ENCODE measurements around the gene HYAL2. TPM values are rescaled to one million over a fixed set of nuclear protein-coding genes. Genes with fewer than 3 reads are reported as not detected.

The HYAL2 gene
- total and polyA plus RNA-seq, 2 donors from 2014 or later, result 93.2 to 142 TPM

DNA sequence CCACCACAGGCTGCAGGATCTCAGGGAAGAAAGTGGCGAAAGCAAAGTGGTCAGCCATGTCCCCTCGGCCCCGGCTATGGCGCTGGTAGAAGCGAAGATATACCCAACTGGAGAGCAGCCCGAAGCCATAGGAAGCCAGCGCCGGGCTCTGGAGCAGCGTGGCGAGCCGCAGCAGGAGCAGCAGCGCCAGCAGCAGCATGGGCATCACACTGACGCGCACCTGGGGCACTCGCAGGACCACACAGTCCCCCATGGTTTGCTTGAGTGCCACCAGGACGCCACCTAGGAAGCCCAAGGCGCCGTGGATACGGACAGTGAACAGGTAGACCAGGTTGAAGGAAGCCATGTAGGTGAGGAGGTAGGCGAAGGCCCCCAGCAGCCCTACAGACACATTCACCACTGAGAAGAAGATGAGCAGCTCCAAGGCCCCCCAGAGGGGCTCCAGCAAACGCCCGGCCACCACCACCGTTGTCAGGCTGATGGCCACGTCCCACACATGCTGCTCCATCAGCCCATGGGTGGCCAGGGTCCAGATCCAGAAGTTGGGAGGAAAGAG is 35.9 kb upstream of the HYAL2 start:
- DNase-seq (peak in 1 of 5 donors; percentile 67), FAIRE-seq (no peak)
- TF ChIP-seq, protein P1, sequence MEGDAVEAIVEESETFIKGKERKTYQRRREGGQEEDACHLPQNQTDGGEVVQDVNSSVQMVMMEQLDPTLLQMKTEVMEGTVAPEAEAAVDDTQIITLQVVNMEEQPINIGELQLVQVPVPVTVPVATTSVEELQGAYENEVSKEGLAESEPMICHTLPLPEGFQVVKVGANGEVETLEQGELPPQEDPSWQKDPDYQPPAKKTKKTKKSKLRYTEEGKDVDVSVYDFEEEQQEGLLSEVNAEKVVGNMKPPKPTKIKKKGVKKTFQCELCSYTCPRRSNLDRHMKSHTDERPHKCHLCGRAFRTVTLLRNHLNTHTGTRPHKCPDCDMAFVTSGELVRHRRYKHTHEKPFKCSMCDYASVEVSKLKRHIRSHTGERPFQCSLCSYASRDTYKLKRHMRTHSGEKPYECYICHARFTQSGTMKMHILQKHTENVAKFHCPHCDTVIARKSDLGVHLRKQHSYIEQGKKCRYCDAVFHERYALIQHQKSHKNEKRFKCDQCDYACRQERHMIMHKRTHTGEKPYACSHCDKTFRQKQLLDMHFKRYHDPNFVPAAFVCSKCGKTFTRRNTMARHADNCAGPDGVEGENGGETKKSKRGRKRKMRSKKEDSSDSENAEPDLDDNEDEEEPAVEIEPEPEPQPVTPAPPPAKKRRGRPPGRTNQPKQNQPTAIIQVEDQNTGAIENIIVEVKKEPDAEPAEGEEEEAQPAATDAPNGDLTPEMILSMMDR (IDR thresholded peaks at IDR 0.05; ENCODE audit: borderline replicate concordance, extremely low read depth, insufficient read depth), result no peak
- H3K27ac ChIP-seq (ENCODE audit: low read depth in 2 of 2, low read length in 2 of 2), result peak overlapping the region; percentile 85 to 91
- no peaks in the 10 kb centered on the region for H3K27me3 ChIP-seq (ENCODE audit: control insufficient read depth, insufficient read depth, low read length)
- intact Hi-C loops (cut with DNase I), result no loop called here
- H3K4me3 ChIP-seq (ENCODE audit: low read length in 3 of 3), result peak overlapping the region; percentile 72 to 87 (median 86)
- peaks cover 3 to 29% (median 13%) of the 10 kb centered on the region in 3 donors for H3K36me3 ChIP-seq (ENCODE audit: control insufficient read depth in 2 of 3, insufficient read depth in 3 of 3, low read length in 3 of 3)
- peaks cover 0 to 43% (median 26%) of the 10 kb centered on the region in 3 donors for H3K4me1 ChIP-seq (ENCODE audit: control insufficient read depth in 2 of 3, insufficient read depth in 2 of 3, low read depth in 1 of 3, low read length in 3 of 3)
- H3K9ac ChIP-seq (ENCODE audit: low read length in 3 of 3), result peak overlapping the region; percentile 23 to 94 (median 89)
- H3K9me3 ChIP-seq (ENCODE audit: control insufficient read depth in 2 of 3, insufficient read depth in 1 of 3, low read length in 3 of 3), result no peaks in the 10 kb centered on the region

GRCh38 chr3:50357481-50357880 is 34.9 kb upstream of the HYAL2 start:
- Histone ChIP-seq H3K4me1 (ENCODE audit: control insufficient read depth in 2 of 3, insufficient read depth in 2 of 3, low read depth in 1 of 3, low read length in 3 of 3) (peaks cover 0 to 43% (median 29%) of the 10 kb centered on the region in 3 donors), H3K36me3 (ENCODE audit: control insufficient read depth in 2 of 3, insufficient read depth in 3 of 3, low read length in 3 of 3) (peaks cover 3 to 30% (median 14%) of the 10 kb centered on the region in 3 donors), H3K9ac (ENCODE audit: low read length in 3 of 3) (peak overlapping the region; percentile 0 to 89 (median 51)), H3K27ac (ENCODE audit: low read depth in 2 of 2, low read length in 2 of 2) (peak overlapping the region; percentile 51 to 65), H3K9me3 (ENCODE audit: control insufficient read depth in 2 of 3, insufficient read depth in 1 of 3, low read length in 3 of 3) (no peaks in the 10 kb centered on the region), H3K27me3 (ENCODE audit: control insufficient read depth, insufficient read depth, low read length) (no peaks in the 10 kb centered on the region), H3K4me3 (ENCODE audit: low read length in 3 of 3) (peak overlapping the region; percentile 21 to 87 (median 86))
- intact Hi-C loops (cut with DNase I), result no loop called here
- TF ChIP-seq, protein P1 (IDR thresholded peaks at IDR 0.05; ENCODE audit: borderline replicate concordance, extremely low read depth, insufficient read depth), result no peak
- no peak for FAIRE-seq
- DNase-seq, result no peak

DNA sequence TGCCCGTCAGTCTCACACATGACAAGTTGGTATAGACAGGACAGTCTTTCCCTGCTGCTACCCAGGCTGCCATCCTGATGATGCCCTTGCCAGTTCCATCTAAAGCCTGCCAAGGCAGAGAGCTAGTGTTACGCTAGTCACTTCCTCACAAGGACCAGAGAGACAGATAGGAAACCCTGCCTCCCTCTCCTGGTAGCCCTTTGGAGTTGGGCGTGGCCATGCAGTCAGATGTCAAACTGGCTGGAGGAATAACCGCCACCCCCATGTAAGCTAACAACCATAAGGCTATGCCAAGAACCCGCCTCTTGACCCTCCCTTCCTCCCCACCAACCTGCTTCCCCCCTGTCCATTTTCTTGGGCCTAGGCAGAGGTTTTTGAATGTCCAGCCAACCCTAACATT is 34.0 kb upstream of the HYAL2 start:
- FAIRE-seq (no peak), DNase-seq (no peak)
- Histone ChIP-seq H3K4me1 (ENCODE audit: control insufficient read depth in 2 of 3, insufficient read depth in 2 of 3, low read depth in 1 of 3, low read length in 3 of 3) (peaks cover 0 to 46% (median 32%) of the 10 kb centered on the region in 3 donors), H3K9ac (ENCODE audit: low read length in 3 of 3) (peak overlapping the region in 2 of 3 donors; percentile 49 to 89), H3K27me3 (ENCODE audit: control insufficient read depth, insufficient read depth, low read length) (no peaks in the 10 kb centered on the region), H3K9me3 (ENCODE audit: control insufficient read depth in 2 of 3, insufficient read depth in 1 of 3, low read length in 3 of 3) (no peaks in the 10 kb centered on the region), H3K4me3 (ENCODE audit: low read length in 3 of 3) (peak overlapping the region; percentile 31 to 87 (median 86)), H3K27ac (ENCODE audit: low read depth in 2 of 2, low read length in 2 of 2) (peak overlapping the region; percentile 8 to 75), H3K36me3 (ENCODE audit: control insufficient read depth in 2 of 3, insufficient read depth in 3 of 3, low read length in 3 of 3) (peaks cover 3 to 30% (median 14%) of the 10 kb centered on the region in 3 donors)
- intact Hi-C loops (cut with DNase I), result no loop called here
- TF ChIP-seq, protein P1 (IDR thresholded peaks at IDR 0.05; ENCODE audit: borderline replicate concordance, extremely low read depth, insufficient read depth), result no peak
